HG03354 (cell line): ENCODE results near the gene R3HDM2.

Source experiments
- ATAC-seq: cut with Tn5 transposase; IDR thresholded peaks from one replicate; pipeline ENCODE4 v1.9.1; 2021; ENCODE audit warnings: mild to moderate bottlenecking; ENCODE audit not compliant: unreplicated experiment, poor library complexity, severe bottlenecking

R3HDM2 gene

GRCh38 chr12:57236201-57236924 lies 194.5 kb downstream of the R3HDM2 start:
- no peak for ATAC-seq

- ATAC-seq: no peak
These were observed 195.1 kb downstream of the R3HDM2 start for GRCh38 chr12:57235728-57236131.

- no peak for ATAC-seq
These were observed 195.7 kb downstream of the R3HDM2 start for GRCh38 chr12:57235017-57235727.

GRCh38 chr12:57234571-57235016 lies 196.2 kb downstream of the R3HDM2 start:
- no peak for ATAC-seq

GRCh38 chr12:57234233-57234570 lies 196.6 kb downstream of the R3HDM2 start:
- ATAC-seq: no peak

GRCh38 chr12:57233357-57234232 lies 197.2 kb downstream of the R3HDM2 start:
- ATAC-seq: no peak

GRCh38 chr12:57232156-57232756 lies 198.6 kb downstream of the R3HDM2 start:
- no peak for ATAC-seq

- ATAC-seq: no peak
These were observed 199.4 kb downstream of the R3HDM2 start for GRCh38 chr12:57231276-57232021.

- no peak for ATAC-seq
These were observed 200.3 kb downstream of the R3HDM2 start for GRCh38 chr12:57230381-57231155.

GRCh38 chr12:57229634-57230380 lies 201.0 kb downstream of the R3HDM2 start, which contains the start of gene SHMT2:
TSS of gene SHMT2 (plus strand) at chr12:57229711. CDS start at chr12:57229779, 68 bp downstream.
- peak; percentile 63 for ATAC-seq

GRCh38 chr12:57229046-57229633 lies 201.7 kb downstream of the R3HDM2 start:
- ATAC-seq: peak; percentile 7

GRCh38 chr12:57227315-57228115 lies 203.3 kb downstream of the R3HDM2 start:
- ATAC-seq: no peak

GRCh38 chr12:57226588-57227314 lies 204.1 kb downstream of the R3HDM2 start:
- no peak for ATAC-seq

GRCh38 chr12:57225680-57226210 lies 205.1 kb downstream of the R3HDM2 start:
- ATAC-seq: no peak

- ATAC-seq: peak; percentile 46
These were observed 205.7 kb downstream of the R3HDM2 start for GRCh38 chr12:57224973-57225679.
